GM21390 (cell line): ENCODE data around the gene ARSA.
"Not testable (repeated sequence)": the region's sequence is repeated elsewhere in the genome, so short reads cannot be mapped to it uniquely, and the experiment has no call there.

Source experiments
- ATAC-seq: cut with Tn5 transposase; IDR thresholded peaks from one replicate; pipeline ENCODE4 v1.9.1; 2021; ENCODE audit not compliant: unreplicated experiment

Gene ARSA

GRCh38 chr22:50656122-50657070, 28.4 kb upstream of the ARSA start:
- ATAC-seq: no peak

- not testable (repeated sequence) for ATAC-seq
These were observed 26.7 kb upstream of the ARSA start for GRCh38 chr22:50654664-50655063.

DNA sequence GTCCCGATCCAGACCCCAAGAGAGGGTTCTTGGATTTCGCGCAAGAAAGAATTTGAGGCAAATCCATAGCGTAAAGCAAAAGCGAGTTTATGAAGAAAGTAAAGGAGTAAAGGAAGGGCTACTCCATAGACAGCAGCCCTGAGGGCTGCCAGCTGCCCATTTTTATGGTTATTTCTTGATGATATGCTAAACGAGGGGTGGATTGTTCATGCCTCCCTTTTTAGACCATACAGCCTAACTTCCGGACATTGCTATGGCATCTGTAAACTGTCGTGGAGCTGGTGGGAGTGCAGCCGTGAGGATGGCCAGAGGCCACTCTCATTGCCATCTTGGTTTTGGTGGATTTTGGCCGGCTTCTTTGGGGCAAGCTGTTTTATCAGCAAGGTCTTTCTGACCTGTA, 25.3 kb upstream of the ARSA start:
- no peak for ATAC-seq

- not testable (repeated sequence) for ATAC-seq
These were observed 15.8 kb upstream of the ARSA start for GRCh38 chr22:50643821-50644101.

GRCh38 chr22:50643021-50643820, 15.3 kb upstream of the ARSA start:
- ATAC-seq: not testable (repeated sequence)

DNA sequence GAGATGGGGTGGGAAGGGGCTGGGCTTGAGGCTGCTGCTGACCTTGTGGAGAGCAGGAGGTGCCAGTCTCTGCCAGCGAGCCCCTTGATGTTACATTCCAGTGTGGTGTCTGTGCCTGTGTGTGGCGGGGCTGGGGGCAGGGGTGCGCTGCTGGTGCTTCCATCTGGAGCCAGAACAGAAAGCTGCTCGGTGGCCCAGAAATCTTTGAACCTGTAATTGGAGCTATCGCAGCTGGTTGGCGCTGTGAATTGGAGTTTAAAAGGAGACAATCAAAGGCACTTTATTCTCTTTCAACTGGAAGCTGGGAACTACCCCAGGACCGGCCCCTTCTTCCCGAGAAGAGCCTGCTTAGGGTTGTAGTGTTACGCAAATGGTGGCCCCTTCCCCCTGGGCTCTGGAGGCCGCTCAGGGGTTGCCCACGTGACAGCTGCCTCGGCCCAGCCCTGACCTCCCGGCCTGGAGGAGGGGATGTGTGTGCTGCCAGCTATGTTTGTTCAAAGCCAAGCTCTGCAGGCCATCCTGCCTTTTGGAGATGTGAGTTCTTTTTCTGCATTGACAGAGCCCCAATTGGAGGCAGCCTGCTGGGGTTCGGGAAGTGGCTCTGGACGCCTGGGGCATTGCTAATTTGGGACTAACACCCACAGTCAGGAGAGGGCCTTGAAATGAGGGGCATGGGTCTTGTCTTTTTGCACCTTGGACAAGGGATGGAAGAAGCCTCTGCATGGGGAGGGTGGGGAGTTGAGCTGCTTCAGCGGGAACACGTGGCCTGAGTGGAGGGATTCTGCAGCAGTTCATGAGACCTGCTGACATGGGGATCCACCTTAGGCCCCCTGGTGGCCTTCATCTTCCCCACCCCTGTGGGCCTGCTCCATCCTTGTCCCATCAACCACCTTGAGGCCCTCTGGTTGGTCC, 14.0 kb upstream of the ARSA start:
- ATAC-seq: no peak

- no peak for ATAC-seq
These were observed 13.1 kb upstream of the ARSA start for GRCh38 chr22:50640857-50641647.

DNA sequence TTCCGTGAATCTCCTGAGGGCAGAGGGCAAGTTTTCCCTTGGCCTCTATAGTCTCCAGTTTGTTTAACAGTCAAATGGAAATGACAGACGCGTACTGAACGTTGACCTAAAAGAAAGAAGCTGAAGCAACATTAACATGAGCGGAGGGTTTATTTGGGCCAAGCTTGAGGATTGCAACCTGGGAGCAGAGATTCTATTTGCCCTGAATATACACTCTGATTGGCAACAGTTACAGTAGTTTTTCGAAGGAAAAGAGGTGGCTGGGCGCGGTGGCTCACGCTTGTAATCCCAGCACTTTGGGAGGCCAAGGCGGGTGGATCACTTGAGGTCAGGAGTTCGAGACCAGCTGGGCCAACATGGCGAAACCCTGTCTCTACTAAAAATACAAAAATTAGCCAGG, 12.3 kb upstream of the ARSA start:
- not testable (repeated sequence) for ATAC-seq

DNA sequence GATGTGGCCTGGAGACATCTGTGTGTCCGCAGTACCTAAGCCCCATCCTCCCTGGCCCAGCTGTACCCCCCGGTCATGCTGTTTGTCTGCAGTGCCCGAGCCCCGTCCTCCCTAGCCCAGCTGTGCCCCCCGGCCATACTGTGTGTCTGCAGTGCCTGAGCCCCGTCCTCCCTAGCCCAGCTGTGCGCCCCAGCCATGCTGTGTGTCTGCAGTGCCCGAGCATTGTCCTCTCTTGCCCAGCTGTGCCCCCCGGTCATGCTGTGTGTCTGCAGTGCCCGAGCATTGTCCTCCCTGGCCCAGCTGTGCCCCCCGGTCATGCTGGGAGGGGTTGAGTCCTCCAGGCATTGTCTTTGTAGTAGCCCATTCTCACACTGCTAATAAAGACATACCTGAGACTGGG, 7.6 kb upstream of the ARSA start:
- ATAC-seq: no peak

DNA sequence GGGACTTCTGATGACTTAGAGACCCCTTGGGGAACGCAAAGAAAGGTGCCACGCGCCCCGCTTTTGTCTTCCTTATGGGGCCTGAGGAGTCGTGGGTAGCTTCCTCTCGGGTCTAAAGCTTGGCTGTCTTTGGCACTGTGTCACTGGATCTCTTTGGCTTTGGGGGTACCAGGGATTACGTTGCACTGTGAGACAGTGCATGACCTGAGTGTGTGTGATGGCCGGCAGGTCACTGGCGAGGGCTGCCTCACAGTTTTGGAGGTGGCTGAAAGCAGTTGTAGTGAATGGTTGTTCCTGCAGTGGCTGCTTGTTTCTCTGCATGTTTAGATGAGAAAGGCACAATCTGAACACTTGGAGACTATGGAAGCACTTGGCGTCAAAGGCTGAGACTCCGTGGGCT, 5.8 kb upstream of the ARSA start:
- ATAC-seq: no peak

DNA sequence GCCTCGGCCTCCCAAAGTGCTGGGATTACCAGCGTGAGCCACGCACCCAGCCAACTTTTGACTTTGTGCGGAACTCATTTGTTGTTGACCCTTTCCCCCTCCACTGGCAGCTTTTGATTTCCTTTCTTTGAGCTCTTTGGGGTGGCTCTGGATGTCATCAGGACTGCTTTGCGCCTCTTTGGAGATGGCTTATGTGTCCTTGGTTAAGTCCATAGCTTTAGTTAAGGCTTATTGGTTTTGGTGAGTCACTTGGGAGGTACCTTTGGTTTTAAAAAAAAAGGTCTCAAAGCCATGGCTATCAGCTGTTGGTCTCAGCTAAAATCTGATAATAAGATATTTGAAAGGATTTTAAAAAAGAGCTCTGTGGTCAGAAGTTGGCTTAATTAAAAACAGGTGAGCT, 5.1 kb upstream of the ARSA start:
- ATAC-seq: no peak

- ATAC-seq: no peak
These were observed 2.4 kb upstream of the ARSA start for GRCh38 chr22:50630376-50630775.

GRCh38 chr22:50628543-50629134, 687 bp upstream of the ARSA start:
- no peak for ATAC-seq

DNA sequence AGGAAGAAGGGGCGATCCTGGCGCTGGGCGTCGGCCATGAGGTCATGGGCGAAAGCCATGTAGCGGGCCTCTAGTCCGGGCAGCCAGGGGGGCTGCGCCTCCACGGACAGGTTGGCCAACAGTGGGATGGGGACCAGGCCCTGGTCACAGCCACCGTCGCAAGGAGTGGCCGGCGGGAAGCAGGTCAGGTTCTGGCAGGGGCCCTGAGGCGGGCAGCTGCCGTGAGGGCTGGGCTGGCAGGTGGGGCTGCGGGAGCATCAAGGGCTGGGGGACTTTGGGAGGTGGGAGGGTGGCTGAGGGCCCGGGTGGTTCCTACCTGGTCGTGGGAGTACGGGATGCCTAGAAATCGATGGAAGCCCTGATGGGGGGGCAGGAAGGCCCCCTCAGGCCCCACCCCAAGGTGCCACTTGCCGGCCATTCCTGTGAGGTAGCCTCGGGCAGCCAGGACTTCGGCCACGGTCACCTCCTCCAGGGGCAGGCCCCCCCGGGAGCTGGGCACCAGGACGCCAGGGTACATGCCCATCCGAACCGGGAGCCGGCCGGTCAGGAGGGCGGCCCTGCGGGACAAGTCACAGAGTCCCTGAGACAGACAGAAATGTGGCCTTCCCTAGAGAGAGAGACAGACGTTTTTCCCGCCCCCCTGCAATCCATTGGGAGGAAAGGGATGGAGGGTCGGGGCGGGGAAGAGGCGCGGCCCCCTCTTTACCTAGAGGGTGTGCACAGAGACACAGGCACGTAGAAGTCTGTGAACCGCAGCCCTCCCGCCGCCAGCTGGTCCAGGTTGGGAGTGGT, 906 bp downstream of the ARSA start:
- ATAC-seq: no peak

- no peak for ATAC-seq
These were observed 1.6 kb downstream of the ARSA start for GRCh38 chr22:50626314-50626849.

GRCh38 chr22:50625568-50626313, 2.2 kb downstream of the ARSA start:
- ATAC-seq: no peak

DNA sequence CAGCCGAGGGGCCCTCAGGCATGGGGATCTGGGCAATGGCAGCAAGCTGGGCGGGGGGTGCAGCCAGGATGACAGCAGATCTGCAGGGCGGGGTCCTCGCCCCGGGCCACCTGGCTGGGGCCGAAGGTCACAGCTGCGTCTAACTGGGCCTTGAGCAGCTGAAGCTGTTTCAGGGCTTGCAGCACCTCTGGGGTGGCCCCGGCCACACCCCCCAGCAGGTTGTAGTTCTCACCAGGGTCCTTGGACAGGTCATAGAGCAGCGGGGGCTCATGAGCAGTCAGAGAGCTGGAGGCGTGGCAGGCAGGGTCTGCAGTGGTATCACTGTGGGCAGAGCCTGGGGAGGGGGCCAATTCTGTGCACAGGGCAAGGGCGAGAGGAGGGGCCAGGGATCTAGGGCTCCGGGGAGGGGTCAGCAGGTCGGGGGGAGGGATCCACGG, 2.8 kb downstream of the ARSA start:
- no peak for ATAC-seq
